HepG2 (cell line): Measurements from ENCODE around the gene AGGF1. TPM values are rescaled to one million over a fixed set of nuclear protein-coding genes. Genes with fewer than 3 reads are reported as not detected.

Experiments
- ATAC-seq: fragments of 200-7000 bp; cut with Tn5 transposase; 3 replicates; pipeline ENCODE4 v1.9.1; 2020; ENCODE audit warnings: mild to moderate bottlenecking, moderate library complexity
- BruUV-seq: library from RNA; stranded (reverse); fragments of 400-500 nt; replicated peaks from 2 replicates; lab custom pipeline; 2021; lab: Mats Ljungman, UMichigan
- CTCF ChIA-PET: fragments of 300-600 bp; formaldehyde crosslinking; extraction: SDS; loops from one replicate; lab custom pipeline; 2021; ENCODE audit warnings: low total read pairs, inconsistent platforms, low intra/inter-chr PET ratio; lab: Yijun Ruan, JAX
- POLR2A ChIA-PET: fragments of 350-600 bp; sonication (Branson Sonifier 250); formaldehyde crosslinking; loops from one replicate; lab custom pipeline; 2020; ENCODE audit warnings: antibody characterized with exemption, inconsistent platforms; lab: Yijun Ruan, JAX
- DNase-seq: peaks from one replicate; pipeline ENCODE4 v3.0.0-alpha.2; 2015; ENCODE audit warnings: low spot score
- FAIRE-seq: peaks from 3 replicates; lab custom pipeline; 2011; peaks lifted over from hg19 to GRCh38; lab: Jason Lieb, UNC
- H2AFZ ChIP-seq: one replicate; pipeline ENCODE4 v1.6.1; 2011; ENCODE audit warnings: low read length, inconsistent platforms
- H3K27ac ChIP-seq: fragments of 300-600 bp; 3 replicates; pipeline ENCODE4 v1.8.0; 2011; ENCODE audit warnings: mixed run types, mild to moderate bottlenecking, mixed read lengths, low read length, inconsistent platforms; ENCODE audit not compliant: insufficient read depth; ENCODE audit errors: extremely low read length
- H3K27me3 ChIP-seq, 2 experiments: fragments of 200-600 bp in 1 of 2; 2 replicates in 1 of 2; 3 replicates in 1 of 2; pipeline versions ENCODE4 v1.6.0 to v1.8.0; 2011; ENCODE audit warnings: low read length in 2 of 2, mild to moderate bottlenecking in 2 of 2, moderate library complexity in 2 of 2, inconsistent platforms in 1 of 2; ENCODE audit not compliant: insufficient read depth in 2 of 2, control insufficient read depth in 1 of 2
- H3K36me3 ChIP-seq, 2 experiments: fragments of 200-600 bp in 1 of 2; replicated peaks in 1 of 2; 2 replicates in 1 of 2; 3 replicates in 1 of 2; pipeline versions ENCODE4 v1.5.1 to v1.8.0; 2011; ENCODE audit warnings: low read length in 2 of 2, inconsistent platforms in 1 of 2; ENCODE audit not compliant: insufficient read depth in 2 of 2, control insufficient read depth in 1 of 2
- H3K4me1 ChIP-seq: 2 replicates; pipeline ENCODE4 v1.5.1; 2012; ENCODE audit warnings: low read length, inconsistent platforms; ENCODE audit not compliant: insufficient read depth
- H3K4me2 ChIP-seq: 2 replicates; pipeline ENCODE4 v1.6.0; 2011; ENCODE audit warnings: low read depth, low read length, inconsistent platforms
- H3K4me3 ChIP-seq, 3 experiments: fragments of 200-600 bp in 1 of 3; sonication (generic), shearing (Covaris generic) in 1 of 3; replicated peaks in 1 of 3; 2 replicates each; pipeline ENCODE4 v1.5.1; 2011 to 2016; ENCODE audit warnings: low read length in 3 of 3, inconsistent platforms in 2 of 3, low read depth in 2 of 3, mild to moderate bottlenecking in 2 of 3, control low read depth in 1 of 3, mixed read lengths in 1 of 3; ENCODE audit not compliant: insufficient read depth in 1 of 3
- H3K79me2 ChIP-seq: one replicate; pipeline ENCODE4 v1.6.1; 2011; ENCODE audit warnings: low read length, inconsistent platforms; ENCODE audit not compliant: insufficient read depth
- H3K9ac ChIP-seq: 2 replicates; pipeline ENCODE4 v1.6.0; 2011; ENCODE audit warnings: mild to moderate bottlenecking, low read depth, low read length, inconsistent platforms; ENCODE audit not compliant: insufficient read depth
- H3K9me3 ChIP-seq: 2 replicates; pipeline ENCODE4 v1.5.1; 2012; ENCODE audit warnings: mild to moderate bottlenecking, low read length
- H4K20me1 ChIP-seq: 2 replicates; pipeline ENCODE4 v1.6.0; 2011; ENCODE audit warnings: inconsistent platforms, mild to moderate bottlenecking, low read length, moderate library complexity; ENCODE audit not compliant: insufficient read depth
- CENPX ChIP-seq: sonication (generic); formaldehyde crosslinking; IDR thresholded peaks from 2 replicates; pipeline ENCODE4 v1.9.0; 2021; ENCODE audit warnings: mild to moderate bottlenecking, missing genetic modification reagents, moderate library complexity
- DNMT1 ChIP-seq: sonication (generic); formaldehyde crosslinking; IDR thresholded peaks from 2 replicates; pipeline ENCODE4 v1.5.1; 2020; ENCODE audit warnings: mild to moderate bottlenecking, missing genetic modification reagents
- GATAD1 ChIP-seq: IDR thresholded peaks from 2 replicates; pipeline ENCODE4 v1.6.1; 2016; ENCODE audit warnings: missing genetic modification reagents, missing compliant biosample characterization
- MEIS1 ChIP-seq: sonication (generic); formaldehyde crosslinking; IDR thresholded peaks from 2 replicates; pipeline ENCODE4 v1.9.0; 2021; ENCODE audit warnings: mild to moderate bottlenecking, missing genetic modification reagents, moderate library complexity, borderline replicate concordance
- PLSCR1 ChIP-seq: sonication (generic); formaldehyde crosslinking; IDR thresholded peaks from 2 replicates; pipeline ENCODE4 v1.5.0; 2020; ENCODE audit warnings: missing genetic modification reagents, mild to moderate bottlenecking, borderline replicate concordance
- POLR2AphosphoS2 ChIP-seq: IDR thresholded peaks from 2 replicates; pipeline ENCODE4 v1.6.1; 2011; ENCODE audit warnings: low read depth, low read length, improper control_type of control experiment
- SSRP1 ChIP-seq: IDR thresholded peaks from 2 replicates; pipeline ENCODE4 v1.6.1; 2016; ENCODE audit warnings: control low read depth
- TBP ChIP-seq: sonication (generic); formaldehyde crosslinking; IDR thresholded peaks from 2 replicates; pipeline ENCODE4 v1.5.0; 2020; ENCODE audit warnings: missing genetic modification reagents
- U2AF2 ChIP-seq: fragments of 200-400 bp; formaldehyde crosslinking; IDR thresholded peaks from 2 replicates; pipeline ENCODE4 v1.6.1; 2017; ENCODE audit warnings: low read depth, mild to moderate bottlenecking, low read length
- ZBTB14 ChIP-seq: sonication (generic); formaldehyde crosslinking; IDR thresholded peaks from 2 replicates; pipeline ENCODE4 v1.4.0; 2020; ENCODE audit warnings: missing genetic modification reagents
- ZFP1 ChIP-seq: IDR thresholded peaks from 2 replicates; pipeline ENCODE4 v1.6.1; 2016
- ZNF136 ChIP-seq: sonication (generic); formaldehyde crosslinking; IDR thresholded peaks from 2 replicates; pipeline ENCODE4 v1.8.1; 2022; ENCODE audit warnings: low read depth, mild to moderate bottlenecking, moderate library complexity, missing genetic modification reagents
- ZNF24 ChIP-seq: fragments of 450-650 bp; IDR thresholded peaks from 2 replicates; pipeline ENCODE4 v1.6.1; 2017; ENCODE audit warnings: antibody characterized with exemption, mild to moderate bottlenecking
- ZNF280D ChIP-seq: sonication (generic); formaldehyde crosslinking; IDR thresholded peaks from 2 replicates; pipeline ENCODE4 v1.5.1; 2020; ENCODE audit warnings: mild to moderate bottlenecking, missing genetic modification reagents
- ZNF790 ChIP-seq: sonication (generic); formaldehyde crosslinking; IDR thresholded peaks from 2 replicates; pipeline ENCODE4 v1.8.0; 2022; ENCODE audit warnings: missing genetic modification reagents, mild to moderate bottlenecking, borderline replicate concordance
- ZSCAN20 ChIP-seq: sonication (generic); formaldehyde crosslinking; IDR thresholded peaks from 2 replicates; pipeline ENCODE4 v1.4.0; 2020; ENCODE audit warnings: missing genetic modification reagents, mild to moderate bottlenecking, borderline replicate concordance
- WGBS: methylation state at CpG from one replicate; pipeline ENCODE4 v1.1.6; 2017; ENCODE audit warnings: low lambda C conversion rate; 5-methylcytosine and 5-hydroxymethylcytosine counted together
- in situ Hi-C: cut with HindIII; loops from 2 replicates; pipeline ENCODE4 v1.10.0; 2017; ENCODE audit warnings: low pct_unique_long_range_greater_than_20kb; ENCODE audit not compliant: extremely low pct_ligation_motif_present
- intact Hi-C: fragments of 100-400 bp; cut with micrococcal nuclease; formaldehyde crosslinking; loops from one replicate; pipeline ENCODE4 v1.10.0; 2022; ENCODE audit not compliant: unreplicated experiment
- polyA plus RNA-seq, 8 experiments: library from polyadenylated mRNA; depleted of rRNA in 3 of 8; stranded (reverse) in 7 of 8; unstranded in 1 of 8; fragments of >200 nt; fragmentation: Illumina TruSeq in 4 of 8; extraction: Trizol in 4 of 8; gene quantifications; 2 replicates each; pipeline versions ENCODE4 v1.2.1 to v1.2.3, GENCODE V29; 2011 to 2016; ENCODE audit warnings: low read depth in 4 of 8, missing spikeins in 1 of 8, mixed read lengths in 1 of 8; ENCODE audit not compliant: insufficient read depth in 1 of 8
- total RNA-seq, 5 experiments: library from RNA; depleted of rRNA; stranded (reverse); fragments of >200 nt; fragmentation: Illumina TruSeq; extraction: Trizol; gene quantifications; 2 replicates each; pipeline ENCODE4 v1.2.3, GENCODE V29; 2016; ENCODE audit warnings: low read depth in 1 of 5

Gene AGGF1
- total and polyA plus RNA-seq, 2 of the 13 experiments (the other 11 are each of a cell fraction or from before 2014, with no cell fraction given) = 12.9 to 15.5 TPM

- POLR2A ChIA-PET = no interaction called here
- in situ Hi-C loops = no loop called here
- WGBS = 91% methylated on average over 1 of the region's 1 CpG
These were observed 73.3 kb downstream of the AGGF1 start for GRCh38 chr5:77103457-77103856.

GRCh38 chr5:77104813-77105212 lies 74.6 kb downstream of the AGGF1 start:
- Histone ChIP-seq H3K9ac (no peak overlapping the region), H4K20me1 (no peaks in the 10 kb centered on the region), H2AFZ (no peak overlapping the region), H3K27ac (no peak overlapping the region), H3K4me3 (no peak overlapping the region), H3K4me2 (no peak overlapping the region), H3K79me2 (no peaks in the 10 kb centered on the region), H3K36me3 (no peaks in the 10 kb centered on the region; a peak in 1 of 5 replicates), H3K27me3 (no peaks in the 10 kb centered on the region), H3K9me3 (no peaks in the 10 kb centered on the region), H3K4me1 (no peaks in the 10 kb centered on the region)
- DNase-seq = no peak
- POLR2A ChIA-PET = no interaction called here
- BruUV-seq = no TSS peak
- intact Hi-C loops (no loop called here), in situ Hi-C loops (no loop called here)
- no peak for ATAC-seq
- FAIRE-seq = no peak
- CTCF ChIA-PET = no interaction called here
- no peak for TF ChIP-seq ZFP1
- no peak for TF ChIP-seq CENPX (CRISPR knock-in tag)
- no peak for TF ChIP-seq U2AF2
- TF ChIP-seq ZNF280D = no peak
- no peak for TF ChIP-seq ZSCAN20
- no peak for TF ChIP-seq SSRP1
- no peak for TF ChIP-seq POLR2AphosphoS2
- TF ChIP-seq ZBTB14 (CRISPR knock-in tag) = no peak
- no peak for TF ChIP-seq ZNF790
- TF ChIP-seq ZNF136 (CRISPR knock-in tag) = no peak
- TF ChIP-seq MEIS1 (CRISPR knock-in tag) = no peak

More at GRCh38 chr5:77103457-77103856, 73.3 kb downstream of the AGGF1 start:
- no peaks in the 10 kb centered on the region for H3K79me2 ChIP-seq
- no peak for ATAC-seq
- H3K9me3 ChIP-seq = no peaks in the 10 kb centered on the region
- CTCF ChIA-PET = no interaction called here
- no peak overlapping the region for H3K4me2 ChIP-seq
- H4K20me1 ChIP-seq = no peaks in the 10 kb centered on the region
- no peak overlapping the region for H3K9ac ChIP-seq
- intact Hi-C loops = no loop called here
- no peaks in the 10 kb centered on the region for H3K4me1 ChIP-seq
- no peak for FAIRE-seq
- no peak overlapping the region for H3K27ac ChIP-seq
- H3K36me3 ChIP-seq = no peaks in the 10 kb centered on the region; a peak in 1 of 5 replicates
- H3K27me3 ChIP-seq = no peaks in the 10 kb centered on the region
- no peak overlapping the region for H3K4me3 ChIP-seq
- no TSS peak for BruUV-seq
- H2AFZ ChIP-seq = no peak overlapping the region
- no peak for TF ChIP-seq GATAD1 (CRISPR knock-in tag)
- TF ChIP-seq ZNF24 = no peak
- no peak for TF ChIP-seq DNMT1
- TF ChIP-seq PLSCR1 = no peak
- no peak for TF ChIP-seq TBP (CRISPR knock-in tag)
- TF ChIP-seq, all 625 proteins: peak for 0
- no peak for DNase-seq
